Ascending aorta (tissue), 2 donors: ENCODE measurements around the gene KCMF1. TPM values are rescaled to one million over a fixed set of nuclear protein-coding genes. Genes with fewer than 3 reads are reported as not detected.

Experiments
- DNase-seq, 2 donors: peaks; one replicate each; pipeline ENCODE4 v3.0.0-alpha.2; 2019; ENCODE audit warnings: low spot score in 2 of 2
- H3K27ac ChIP-seq, 2 donors: fragments of 200-600 bp; sonication (generic); one replicate each; pipeline ENCODE4 v1.5.1; 2016 to 2017; ENCODE audit warnings: mild to moderate bottlenecking in 1 of 2
- H3K27me3 ChIP-seq: fragments of 200-600 bp; sonication (generic); one replicate; pipeline ENCODE4 v1.5.1; 2017
- H3K36me3 ChIP-seq, 2 donors: fragments of 200-600 bp; sonication (generic); one replicate each; pipeline ENCODE4 v1.5.1; 2016
- H3K4me1 ChIP-seq, 2 donors: fragments of 200-600 bp; sonication (generic); one replicate each; pipeline ENCODE4 v1.5.1; 2016 to 2017; ENCODE audit warnings: mild to moderate bottlenecking in 1 of 2
- H3K4me3 ChIP-seq, 2 donors: fragments of 200-600 bp; sonication (generic); one replicate each; pipeline ENCODE4 v1.5.1; 2016 to 2017; ENCODE audit warnings: mild to moderate bottlenecking in 1 of 2
- H3K9me3 ChIP-seq, 2 donors: fragments of 200-600 bp; sonication (generic); one replicate each; pipeline ENCODE4 v1.5.1; 2016
- CTCF ChIP-seq, 3 experiments: fragments of 200-600 bp in 2 of 3; fragments of 450-650 bp in 1 of 3; sonication (generic) in 2 of 3; IDR thresholded peaks; one replicate each; pipeline ENCODE4 v1.5.1; 2016 to 2019; ENCODE audit warnings: antibody characterized with exemption in 3 of 3, mild to moderate bottlenecking in 1 of 3, moderate library complexity in 1 of 3
- intact Hi-C: fragments of 100-400 bp; cut with DNase I; formaldehyde crosslinking; loops from one replicate; pipeline ENCODE4 v1.15.1; 2023
- total RNA-seq: library from RNA; depleted of rRNA; stranded (reverse); fragments of >200 nt; gene quantifications from one replicate; pipeline ENCODE4 v1.1.0, GENCODE V29; 2016

Gene KCMF1
- total RNA-seq, 1 donor from 2014 or later, result 14.4 TPM

GRCh38 chr2:85011747-85012146 is 40.8 kb downstream of the KCMF1 start:
- Histone ChIP-seq H3K27me3 (no peaks in the 10 kb centered on the region), H3K36me3 (peaks cover 4 to 13% of the 10 kb centered on the region in 2 donors), H3K27ac (no peak overlapping the region), H3K4me3 (no peak overlapping the region), H3K4me1 (peaks cover 0 to 28% of the 10 kb centered on the region in 2 donors), H3K9me3 (no peaks in the 10 kb centered on the region)
- intact Hi-C loops, result no loop called here
- no peak for TF ChIP-seq CTCF (IDR thresholded peaks at IDR 0.05)
- no peak for DNase-seq

DNA sequence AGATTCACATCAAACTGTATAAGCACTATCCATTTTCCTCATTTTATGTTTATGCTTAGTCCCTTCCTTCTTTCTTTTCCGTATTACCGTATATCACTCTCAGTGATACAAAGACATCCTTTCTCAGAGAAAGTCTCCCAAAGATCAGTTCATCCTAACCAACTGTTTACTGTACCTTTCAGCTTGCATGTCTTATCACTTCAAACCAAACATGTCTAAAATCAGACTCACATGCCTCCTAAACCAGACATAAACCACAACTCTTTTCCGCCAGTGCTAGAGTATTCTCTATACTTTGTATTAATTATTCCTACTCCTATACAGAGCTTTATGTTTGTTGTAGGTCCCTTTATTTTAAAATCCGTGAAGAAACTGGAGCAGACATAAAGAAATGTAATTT is 41.5 kb downstream of the KCMF1 start:
- no peaks in the 10 kb centered on the region for H3K27me3 ChIP-seq

DNA sequence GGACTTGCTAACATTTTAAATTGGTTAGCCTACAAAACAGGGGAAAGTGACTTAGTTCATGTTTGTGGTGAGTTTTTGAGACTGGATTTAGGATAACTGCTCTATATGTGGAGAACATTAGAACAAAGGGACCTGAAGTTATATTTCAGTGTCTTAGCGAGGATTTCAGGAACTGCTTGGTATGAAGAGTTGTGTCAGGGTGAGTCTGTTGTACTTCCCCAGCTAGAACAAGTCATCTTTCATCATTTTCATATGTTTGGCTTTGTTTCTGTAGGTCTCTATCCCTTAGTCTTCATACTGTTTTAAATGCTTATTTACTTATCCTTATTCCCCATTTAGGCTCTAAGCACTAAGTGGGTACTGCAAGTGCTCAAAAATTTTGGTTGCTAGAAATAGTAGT is 41.9 kb downstream of the KCMF1 start:
- Histone ChIP-seq H3K27me3 (no peaks in the 10 kb centered on the region), H3K4me1 (peaks cover 0 to 28% of the 10 kb centered on the region in 2 donors), H3K4me3 (no peak overlapping the region), H3K9me3 (no peaks in the 10 kb centered on the region), H3K36me3 (peaks cover 2 to 6% of the 10 kb centered on the region in 2 donors), H3K27ac (no peak overlapping the region)
- TF ChIP-seq CTCF (IDR thresholded peaks at IDR 0.05), result no peak
- intact Hi-C loops, result no loop called here
- DNase-seq, result no peak

More for the DNA sequence above, 41.5 kb downstream of the KCMF1 start:
- DNase-seq, result no peak
- Histone ChIP-seq H3K4me3 (no peak overlapping the region), H3K27ac (no peak overlapping the region), H3K36me3 (peaks cover 4 to 10% of the 10 kb centered on the region in 2 donors), H3K9me3 (no peaks in the 10 kb centered on the region), H3K4me1 (peaks cover 0 to 28% of the 10 kb centered on the region in 2 donors)
- TF ChIP-seq CTCF (IDR thresholded peaks at IDR 0.05), result no peak
- intact Hi-C loops, result no loop called here

DNA sequence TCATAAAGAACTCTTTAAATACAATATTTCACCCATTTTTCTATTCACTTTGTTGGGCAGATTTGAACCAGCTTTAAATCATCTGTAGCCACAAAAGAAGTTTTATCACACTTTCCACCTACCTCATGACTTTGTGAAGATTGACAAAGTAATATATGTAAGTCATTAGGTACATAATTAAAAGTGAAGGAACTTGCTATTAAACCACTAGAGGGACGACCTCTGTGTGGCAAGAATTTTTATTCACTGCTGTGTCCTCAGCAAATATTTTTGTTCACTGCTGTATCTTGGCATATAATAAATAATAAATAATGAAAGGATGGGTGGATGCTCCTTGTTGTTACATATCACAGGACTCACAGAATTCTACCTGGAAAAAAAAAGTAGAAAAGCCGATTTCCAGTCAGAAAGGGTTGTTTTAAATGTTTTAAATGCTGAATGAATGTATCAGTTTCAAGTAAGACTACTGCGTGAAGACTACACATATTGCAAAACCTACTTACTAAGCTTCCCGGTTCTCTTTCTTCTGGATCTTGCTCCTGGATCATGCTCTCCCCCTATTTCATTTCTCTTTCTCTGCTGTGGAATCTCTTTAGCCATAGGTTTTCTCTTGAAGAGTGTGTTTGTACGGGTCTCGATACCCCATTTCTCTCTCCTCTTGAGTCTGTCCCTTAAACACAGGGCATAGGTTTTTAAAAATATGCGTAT is 44.8 kb downstream of the KCMF1 start:
- DNase-seq, result no peak

DNA sequence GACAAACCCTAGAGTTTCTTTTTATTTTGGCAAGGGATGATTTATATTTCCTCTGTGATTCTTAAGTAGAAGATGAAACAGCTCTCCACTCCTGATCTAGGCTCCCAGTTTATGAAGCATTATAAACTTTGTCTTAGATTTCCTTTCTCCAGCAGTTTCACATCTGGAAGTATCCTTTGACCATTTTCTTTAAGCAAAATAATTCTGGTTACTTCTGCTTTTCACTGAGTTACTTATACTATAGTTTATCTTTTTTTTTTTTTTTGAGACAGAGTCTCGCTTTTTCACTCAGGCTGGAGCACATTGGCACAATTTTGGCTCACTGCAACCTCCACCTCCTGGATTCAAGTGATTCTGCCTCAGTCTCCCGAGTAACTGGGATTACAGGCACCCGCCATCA is 45.5 kb downstream of the KCMF1 start:
- no peak for DNase-seq
- no peak overlapping the region for H3K4me3 ChIP-seq
- no peaks in the 10 kb centered on the region for H3K9me3 ChIP-seq
- no peak for TF ChIP-seq CTCF (IDR thresholded peaks at IDR 0.05)
- peaks cover 0 to 32% of the 10 kb centered on the region in 2 donors for H3K4me1 ChIP-seq
- intact Hi-C loops, result loop anchor here (2.0 kb wide), 1 partner anchor 40 kb away; no protein-coding TSS in a partner anchor
- no peak overlapping the region for H3K27ac ChIP-seq
- H3K36me3 ChIP-seq, result no peaks in the 10 kb centered on the region
- no peaks in the 10 kb centered on the region for H3K27me3 ChIP-seq

More for the DNA sequence above, 44.8 kb downstream of the KCMF1 start:
- intact Hi-C loops, result loop anchor here (2.0 kb wide), 2 partner anchors 39 to 45 kb away; partner anchors contain the start of gene KCMF1
- Histone ChIP-seq H3K27me3 (no peaks in the 10 kb centered on the region), H3K4me1 (peaks cover 0 to 32% of the 10 kb centered on the region in 2 donors), H3K36me3 (no peaks in the 10 kb centered on the region), H3K4me3 (no peak overlapping the region), H3K27ac (peak overlapping the region in 1 of 2 donors; percentile 6), H3K9me3 (no peaks in the 10 kb centered on the region)
- no peak for TF ChIP-seq CTCF (IDR thresholded peaks at IDR 0.05)
